Hematopoietic multipotent progenitor cell treated with erythropoietin and hydrocortisone succinate and interleukin-3 and kit ligand, for 15 days (in vitro differentiated cells): ENCODE results near the gene MAPK1IP1L.

Experiments
- DNase-seq: peaks from one replicate; pipeline ENCODE4 v3.0.0-alpha.2; 2015; ENCODE audit warnings: low spot score

Gene MAPK1IP1L

GRCh38 chr14:55097881-55098560, 46.6 kb downstream of the MAPK1IP1L start:
- peak; percentile 80 for DNase-seq

- no peak for DNase-seq
These were observed 47.1 kb downstream of the MAPK1IP1L start for GRCh38 chr14:55098561-55098898.

GRCh38 chr14:55099756-55100155, 48.3 kb downstream of the MAPK1IP1L start:
- DNase-seq, result no peak

- no peak for DNase-seq
These were observed 50.3 kb downstream of the MAPK1IP1L start for GRCh38 chr14:55101698-55102097.

DNA sequence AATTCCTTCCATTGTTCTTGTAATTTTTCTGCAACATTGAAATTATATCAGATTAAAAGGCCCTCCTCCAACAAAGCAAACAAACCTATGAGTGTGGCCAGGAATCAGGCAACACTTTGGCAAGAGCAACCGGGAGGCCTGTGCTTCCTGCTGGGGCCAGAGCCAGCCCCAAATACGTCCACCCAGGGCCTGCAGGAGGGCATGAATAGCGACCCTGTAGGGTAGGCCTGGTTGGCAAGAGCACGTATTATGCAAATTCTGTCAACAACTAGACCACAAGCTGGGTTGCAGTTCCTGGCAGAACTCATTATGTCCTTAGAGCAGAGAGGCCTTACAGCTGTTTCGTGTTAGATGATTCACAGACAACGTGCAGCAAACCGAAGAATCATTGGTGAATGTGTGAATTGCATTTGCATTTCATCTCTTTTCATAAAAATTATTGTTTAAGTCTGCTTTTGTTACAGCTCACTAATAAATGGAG, 50.7 kb downstream of the MAPK1IP1L start:
- DNase-seq, result peak; percentile 45

DNA sequence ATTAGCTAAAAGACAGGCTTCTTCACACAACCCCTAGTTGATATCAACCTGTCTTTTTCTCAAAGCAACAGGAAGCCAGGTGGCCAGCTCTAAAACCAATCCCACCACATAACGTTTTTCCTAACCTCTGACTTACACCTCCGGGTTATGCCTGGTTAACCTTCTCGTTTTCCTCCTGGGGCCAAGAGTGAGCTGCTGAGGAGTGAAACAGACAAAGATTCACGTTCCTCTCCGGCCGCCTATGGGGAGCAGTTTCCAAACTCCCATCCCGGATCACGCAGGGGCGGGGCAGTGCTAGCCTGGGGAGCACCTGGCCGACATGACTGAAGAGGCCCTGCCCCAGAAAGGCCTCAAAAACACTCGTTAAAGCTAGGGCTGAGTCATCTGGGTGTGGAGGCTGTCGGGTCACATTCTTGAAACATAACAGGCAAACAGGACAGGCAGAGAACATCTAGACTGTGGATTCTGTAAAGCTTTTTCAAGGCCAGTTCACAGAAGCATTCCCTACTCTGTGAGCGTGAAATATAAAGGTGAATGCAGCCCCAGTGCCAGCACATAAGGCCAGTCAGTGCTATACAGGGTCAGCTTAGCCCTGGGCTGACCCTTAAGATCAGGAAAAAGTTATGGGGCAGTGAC, 51.7 kb downstream of the MAPK1IP1L start:
- peak; percentile 90 for DNase-seq

GRCh38 chr14:55103971-55104954, 52.8 kb downstream of the MAPK1IP1L start:
- no peak for DNase-seq

DNA sequence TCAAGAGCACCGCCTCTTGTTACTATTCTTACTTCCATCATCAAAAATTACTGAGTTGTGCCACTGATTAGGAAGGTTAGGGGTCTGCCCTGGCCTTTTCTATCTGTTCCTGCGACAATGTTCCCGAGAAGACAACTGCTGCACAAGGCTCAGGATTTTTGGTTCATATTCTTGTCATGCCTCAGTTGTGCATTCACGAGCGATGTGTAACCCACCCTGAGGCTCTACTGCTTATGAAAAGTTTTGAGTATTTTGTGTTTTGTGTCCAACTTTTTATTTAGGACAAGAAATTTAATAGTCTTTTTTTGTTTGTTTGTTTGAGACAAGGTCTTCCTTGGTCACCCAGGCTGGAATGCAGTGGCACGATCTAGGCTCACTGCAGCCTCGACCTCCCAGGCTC, 54.5 kb downstream of the MAPK1IP1L start:
- no peak for DNase-seq

DNA sequence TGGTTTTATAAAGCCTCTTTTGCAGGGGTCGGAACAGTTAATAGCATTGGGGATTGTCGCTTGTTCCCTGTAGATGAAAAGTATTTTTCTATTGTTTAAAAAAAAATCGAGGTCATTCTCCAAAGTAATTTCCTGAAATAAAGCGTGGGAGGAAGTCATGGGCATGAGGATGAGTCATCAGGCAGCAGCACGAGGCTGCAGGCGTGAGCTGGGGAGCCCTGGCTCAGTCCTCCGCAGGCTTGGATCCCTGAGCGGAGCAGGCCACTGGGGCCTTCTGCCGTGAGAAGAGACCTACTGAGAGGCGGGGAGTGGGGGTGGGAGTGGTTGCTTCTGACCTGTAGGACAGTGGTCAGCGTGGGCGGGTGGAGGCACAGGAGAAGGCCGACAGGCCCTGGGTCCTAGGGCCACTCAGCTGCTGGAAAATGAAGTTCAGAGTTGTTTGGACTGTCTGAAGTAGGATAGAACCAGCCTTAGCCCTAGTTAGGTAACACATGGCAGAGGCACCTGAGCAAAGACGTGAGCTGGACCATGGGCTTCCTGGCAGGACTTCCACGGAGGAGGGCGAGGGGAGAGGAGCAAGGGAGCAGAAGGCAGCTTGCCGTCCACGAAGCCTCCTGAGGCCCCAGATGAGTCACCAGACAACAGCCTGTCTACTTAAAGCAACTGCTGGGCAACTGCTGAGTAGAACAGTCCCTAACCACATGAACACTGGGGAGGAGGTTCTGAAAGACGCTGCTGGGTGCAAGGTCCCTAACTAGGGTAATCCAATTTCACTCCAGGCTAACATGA, 56.5 kb downstream of the MAPK1IP1L start:
- no peak for DNase-seq

- no peak for DNase-seq
These were observed 58.4 kb downstream of the MAPK1IP1L start for GRCh38 chr14:55109836-55110235.

DNA sequence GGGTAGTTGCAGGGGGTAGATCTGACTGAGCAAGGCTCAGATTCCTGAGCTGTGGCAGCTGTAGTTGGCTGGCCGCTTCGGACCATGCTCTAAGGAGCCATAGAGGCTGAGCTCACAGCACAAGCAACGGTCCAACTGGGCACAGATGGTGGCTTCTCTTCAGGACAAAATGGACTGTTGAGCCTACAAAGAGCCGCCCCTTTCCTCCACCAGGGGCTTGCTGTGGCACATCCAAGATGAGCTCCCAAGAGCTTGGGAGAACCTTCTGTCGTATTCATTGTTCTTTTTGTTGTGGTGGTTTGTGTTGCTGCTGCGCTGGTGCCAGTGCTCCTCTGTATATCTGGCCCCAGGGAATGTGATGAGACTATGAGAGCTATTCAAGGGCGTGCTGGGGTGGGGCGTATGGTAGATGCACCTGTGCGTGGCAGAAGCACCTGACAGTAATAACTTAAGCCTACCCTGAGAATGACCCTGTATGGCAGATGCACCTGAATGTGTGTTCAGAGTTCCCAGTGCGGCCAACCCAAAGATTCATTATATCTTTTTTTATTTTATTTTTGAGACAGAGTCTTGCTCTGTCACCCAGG, 59.8 kb downstream of the MAPK1IP1L start:
- no peak for DNase-seq

- no peak for DNase-seq
These were observed 63.3 kb downstream of the MAPK1IP1L start for GRCh38 chr14:55114720-55115119.

DNA sequence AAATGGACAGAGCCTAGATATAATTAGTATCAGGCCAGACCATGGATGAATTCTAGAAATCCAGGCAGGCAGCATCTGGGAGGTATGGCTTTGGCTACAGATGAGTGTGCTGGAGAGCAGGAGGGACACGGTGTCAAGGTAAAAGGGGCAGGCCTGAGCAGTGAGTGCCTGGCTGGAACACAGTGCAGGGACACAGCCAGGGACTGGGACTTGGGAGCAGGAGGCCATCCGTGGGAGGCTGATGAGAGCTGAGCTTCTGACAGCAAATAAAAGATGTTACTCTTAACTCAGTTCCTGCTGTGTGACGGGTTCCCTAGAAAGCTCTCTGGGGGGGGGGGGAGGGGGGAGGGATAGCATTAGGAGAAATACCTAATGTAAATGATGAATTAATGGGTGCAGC, 64.0 kb downstream of the MAPK1IP1L start:
- DNase-seq, result no peak

DNA sequence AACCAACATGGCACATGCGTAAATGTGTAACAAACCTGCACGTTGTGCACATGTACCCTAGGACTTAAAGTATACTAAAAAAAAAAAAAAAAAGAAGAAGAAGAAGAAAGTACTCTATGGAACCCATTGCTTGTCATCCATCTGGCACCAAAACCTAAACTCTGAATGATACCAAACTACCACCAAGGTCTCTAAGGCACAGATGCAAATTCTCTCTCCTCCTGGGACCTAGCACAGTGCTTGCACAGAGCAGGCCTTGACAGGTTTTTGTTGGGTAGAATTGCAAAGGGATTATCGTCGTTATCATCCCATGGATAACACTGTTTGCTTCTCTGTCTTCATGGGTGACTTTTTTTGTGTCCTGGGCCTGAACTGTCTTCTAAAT, 64.4 kb downstream of the MAPK1IP1L start:
- DNase-seq, result no peak

DNA sequence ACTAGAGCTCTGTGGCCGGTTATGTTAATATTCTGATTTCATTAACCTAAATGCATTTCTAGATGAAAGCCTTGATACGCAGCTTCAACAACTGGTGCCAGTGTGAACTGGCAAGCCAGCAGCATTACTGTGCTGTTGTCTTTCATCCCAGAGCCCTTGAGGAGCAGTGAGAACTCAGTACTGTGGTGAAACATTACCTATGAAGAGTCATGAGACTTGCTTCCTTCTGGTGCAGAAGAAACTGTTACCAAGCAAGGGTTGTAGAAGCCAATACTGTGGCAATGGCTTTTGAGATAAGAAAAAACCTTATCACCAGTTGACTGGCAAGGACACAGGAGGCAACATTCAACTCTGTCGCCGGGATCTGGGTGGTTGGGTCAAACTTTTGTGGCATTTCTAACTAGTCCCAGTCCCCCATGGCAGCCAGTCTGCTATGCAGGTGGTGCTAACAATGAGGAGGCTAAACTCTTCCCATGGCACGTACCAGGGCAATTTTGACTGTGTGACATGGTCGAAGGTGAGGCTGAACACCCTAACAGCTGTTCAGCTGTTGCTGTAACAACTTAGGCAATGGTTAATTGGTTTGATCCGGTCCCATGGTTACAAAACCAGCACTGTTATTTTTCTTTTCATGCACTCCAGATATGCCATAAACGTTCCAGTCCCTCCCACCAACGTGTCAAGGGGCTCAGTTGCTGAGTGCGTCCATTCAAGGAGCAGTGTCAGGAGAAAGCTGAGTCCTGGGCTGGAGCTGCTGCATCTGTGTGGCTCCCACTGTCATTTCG, 65.0 kb downstream of the MAPK1IP1L start:
- peak; percentile 89 for DNase-seq

DNA sequence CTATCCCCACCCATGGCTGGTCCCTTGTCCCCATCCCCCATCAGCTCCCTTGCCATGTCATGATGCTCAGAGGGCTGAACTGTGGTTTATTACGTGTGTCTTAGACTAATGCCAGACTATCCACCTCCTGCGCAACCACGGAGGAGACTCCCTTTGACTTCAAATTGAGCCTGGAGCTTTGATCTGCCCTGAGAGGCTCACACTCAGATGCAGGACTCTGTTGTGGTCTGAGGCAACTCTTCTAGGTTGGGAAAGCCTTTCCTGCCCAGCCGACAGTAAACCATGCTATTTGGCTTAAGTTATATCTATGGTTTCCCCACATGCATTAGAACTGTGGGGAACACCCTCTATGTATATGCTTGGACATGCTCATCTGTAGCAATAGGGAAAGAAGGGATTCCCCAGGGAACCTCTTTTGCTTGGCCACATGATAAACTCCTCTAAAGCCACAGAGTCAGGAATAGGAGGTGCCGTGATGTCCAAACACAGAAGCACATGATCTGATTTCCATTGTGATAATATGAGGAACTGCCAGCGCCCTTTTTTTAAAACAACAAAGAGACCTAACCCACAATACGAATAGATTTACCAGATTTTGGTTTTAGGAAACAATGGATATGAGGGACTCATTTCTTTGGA, 66.5 kb downstream of the MAPK1IP1L start:
- peak; percentile 66 for DNase-seq

DNA sequence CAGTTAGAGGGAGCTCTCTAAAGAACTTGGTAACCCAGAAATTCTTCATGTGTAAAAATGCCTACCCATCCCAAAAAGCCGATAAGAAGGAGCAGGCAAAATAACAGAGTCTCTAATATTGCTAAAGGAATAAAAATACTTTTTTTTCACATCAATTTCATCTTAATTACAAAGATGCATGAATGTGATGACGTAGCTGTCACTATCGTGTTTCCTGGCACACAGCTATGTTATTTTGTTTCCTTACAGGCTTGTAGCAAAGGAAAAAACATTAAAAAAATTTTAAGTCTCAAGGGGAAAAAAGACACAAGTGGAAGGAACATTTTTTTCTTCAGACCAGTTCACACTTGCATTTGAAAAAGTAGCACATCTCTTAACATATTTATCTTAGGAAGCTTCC, 67.3 kb downstream of the MAPK1IP1L start:
- no peak for DNase-seq
